Stimulated activated CD8-positive, alpha-beta memory T cell treated with anti-CD3 and anti-CD28 coated beads, Interleukin-4, amount 100 ng/mL, for 1 hour (primary cell): Measurements from ENCODE around the gene POLN.
A peak's percentile ranks its signal among the peaks of the same experiment; 100 is the strongest.

Experiments used
- DNase-seq, 2 donors: peaks; one replicate each; pipeline ENCODE4 v3.0.0-alpha.2; 2020; ENCODE audit warnings: low read depth in 2 of 2, low spot score in 1 of 2

The POLN gene

DNA sequence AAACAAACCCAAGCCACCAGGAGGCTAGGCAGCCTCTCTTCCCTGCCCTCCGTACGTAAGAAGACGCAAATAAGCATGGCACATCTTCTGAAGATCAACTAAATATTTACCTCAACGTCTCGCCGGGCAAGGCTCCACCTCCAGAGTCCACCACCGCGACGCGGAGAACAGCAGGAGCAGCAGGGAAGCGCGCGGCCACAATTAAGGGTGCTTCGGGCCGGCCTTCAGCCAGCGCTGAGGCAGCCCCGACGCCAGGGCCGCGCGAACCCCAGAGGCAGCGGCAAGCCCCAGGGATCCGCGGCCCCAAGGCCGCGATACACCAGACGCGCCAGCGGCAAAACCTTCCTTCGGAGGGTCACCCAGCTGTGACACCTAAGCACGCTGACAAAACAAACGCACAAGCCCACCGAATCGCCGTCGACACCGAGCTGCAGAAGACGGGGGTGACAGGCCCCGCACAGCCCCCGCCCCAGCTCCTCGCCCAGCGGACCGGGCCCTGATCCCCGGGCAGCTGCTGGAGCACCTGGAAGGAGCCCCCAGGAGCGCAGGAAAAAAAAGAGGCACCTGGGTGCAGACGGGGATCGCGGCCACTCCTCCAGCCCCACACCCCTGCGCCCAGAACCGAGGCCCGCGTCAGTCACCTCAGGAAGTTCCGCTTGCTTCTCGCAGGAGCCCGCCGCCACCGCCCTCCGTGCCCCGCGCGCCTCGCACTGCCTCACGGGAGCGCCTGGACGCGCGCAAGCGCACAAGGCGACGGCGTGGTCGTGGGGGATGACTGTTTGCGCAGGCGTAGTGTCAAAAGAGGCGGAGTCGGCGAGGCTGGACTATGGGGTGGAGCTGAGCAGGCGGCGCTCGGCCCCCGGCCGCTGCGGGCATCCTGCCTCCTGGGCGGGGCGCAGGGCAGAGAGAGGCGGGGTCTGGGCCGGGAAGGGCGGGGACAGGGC lies at the start of gene POLN, which contains the start of gene HAUS3:
POLN (minus strand) TSS at position 712 of the 944 bp plus-strand sequence. CDS start 12,890 bp downstream, outside the sequence.
HAUS3 (minus strand) TSS at position 712 of the 944 bp plus-strand sequence. CDS start 1,175 bp downstream, outside the sequence.
- DNase-seq: peak; percentile 95 to 99

DNA sequence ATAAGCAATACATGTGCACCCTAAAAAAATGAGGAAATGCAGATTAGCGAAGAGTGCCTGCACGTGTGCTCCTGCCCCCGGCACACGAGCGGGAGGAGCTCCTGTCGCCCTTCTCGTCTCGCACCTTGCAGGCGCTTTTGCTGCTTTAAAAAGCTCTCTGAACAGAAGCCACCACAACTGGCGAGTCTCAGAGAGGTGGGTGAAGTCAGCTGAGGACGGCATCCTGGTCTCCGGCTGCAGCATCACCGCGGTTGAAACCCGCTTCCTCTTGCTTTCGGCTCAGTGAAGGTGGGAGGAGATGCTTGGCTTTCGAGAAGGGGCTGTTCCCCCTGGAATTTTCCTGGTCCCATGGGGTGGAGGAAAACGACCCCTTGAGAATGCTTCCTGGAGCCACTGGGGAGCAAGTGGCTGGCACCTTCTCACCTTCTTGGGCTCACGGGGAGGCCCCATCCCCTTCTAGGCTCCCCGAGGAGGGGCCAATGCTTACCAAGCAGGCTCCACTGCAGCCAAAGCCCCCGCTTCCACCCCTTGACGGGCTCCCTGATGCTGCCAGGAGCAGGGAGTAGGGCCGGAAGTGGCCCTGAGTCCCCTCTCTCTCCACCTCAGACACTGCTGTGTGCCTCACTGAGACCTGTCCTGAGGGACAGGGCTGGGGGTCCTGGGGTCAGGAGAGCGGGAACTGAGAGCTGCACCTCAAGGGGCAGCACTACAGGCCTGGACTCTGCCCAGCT lies 49.2 kb upstream of the POLN start:
- peak; percentile 41 to 52 for DNase-seq

- no peak for DNase-seq
Measured at GRCh38 chr4:2290488-2290887, 48.6 kb upstream of the POLN start.

- no peak for DNase-seq
Measured at GRCh38 chr4:2289955-2290333, 48.0 kb upstream of the POLN start.

DNA sequence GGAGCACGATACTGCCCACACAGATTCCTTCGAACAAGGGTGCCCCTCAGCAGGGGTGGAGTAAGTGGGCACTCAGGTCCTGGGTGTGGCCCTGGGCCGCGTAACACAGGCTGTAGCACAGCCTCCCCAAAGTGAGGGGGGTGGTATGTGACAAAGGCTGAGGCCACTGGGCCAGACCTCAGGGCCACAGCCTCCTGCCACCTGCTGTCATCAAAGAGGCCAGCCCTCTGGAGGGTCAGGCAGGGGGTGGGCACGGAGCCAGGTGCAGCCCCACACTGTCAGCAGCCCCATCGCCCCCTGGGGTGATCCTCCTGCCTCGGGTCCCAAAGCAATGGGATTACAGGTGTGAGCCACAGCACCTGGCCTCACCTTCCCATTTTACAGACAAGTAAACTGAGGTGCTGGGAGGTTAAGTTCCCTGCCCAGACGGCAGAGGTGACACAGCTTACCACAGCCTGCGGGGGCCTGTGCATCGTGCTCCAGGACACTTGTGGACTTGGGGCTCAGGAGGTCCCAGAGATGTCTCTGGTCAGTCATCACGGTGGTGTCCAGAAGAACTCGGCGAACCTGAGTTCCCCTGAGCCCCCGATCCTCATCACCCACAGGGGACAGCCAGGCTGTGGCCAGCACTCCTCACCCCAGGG lies 47.5 kb upstream of the POLN start:
- no peak for DNase-seq

GRCh38 chr4:2288051-2288541 lies 46.2 kb upstream of the POLN start:
- DNase-seq: no peak

- DNase-seq: no peak
Measured at GRCh38 chr4:2287594-2287915, 45.6 kb upstream of the POLN start.

- DNase-seq: no peak
Measured at GRCh38 chr4:2286904-2287593, 45.1 kb upstream of the POLN start.

DNA sequence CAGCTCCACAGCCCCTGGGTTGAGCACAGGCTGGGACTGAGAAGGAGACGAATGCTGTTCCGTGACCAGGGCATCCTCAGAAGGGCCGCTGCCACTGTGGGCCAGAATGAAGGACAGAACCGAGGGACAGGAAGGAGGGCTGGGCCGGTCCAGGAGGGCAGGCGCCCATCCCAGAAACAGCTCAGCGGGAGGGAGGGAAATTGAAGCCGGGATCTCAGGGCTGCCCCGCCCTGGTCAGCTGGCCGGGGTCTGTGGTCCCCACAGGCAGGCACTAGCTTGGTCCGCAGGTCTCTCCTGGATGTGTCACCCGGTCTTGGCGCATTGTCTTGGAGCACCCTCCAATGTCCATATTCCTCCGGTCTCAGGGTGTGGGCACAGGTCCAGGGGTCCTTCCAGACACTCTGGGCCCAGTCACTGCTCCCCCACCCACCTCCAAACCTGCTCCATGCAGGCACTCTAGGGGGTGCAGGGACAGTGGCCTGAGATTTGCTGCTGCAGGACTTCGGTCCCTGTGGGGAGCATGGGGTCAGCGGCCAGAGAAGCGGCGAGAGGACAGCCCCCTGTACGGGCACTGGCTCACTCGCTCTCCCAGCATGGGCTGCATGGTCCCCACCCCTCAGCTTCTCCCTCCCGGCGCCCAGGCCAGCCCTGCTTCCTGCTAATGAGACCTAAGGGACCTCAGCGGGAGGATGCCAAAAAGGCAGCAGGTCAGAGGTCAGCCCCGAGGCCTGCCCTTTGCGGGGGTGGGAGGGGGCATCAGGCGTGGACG lies 43.9 kb upstream of the POLN start:
- no peak for DNase-seq

DNA sequence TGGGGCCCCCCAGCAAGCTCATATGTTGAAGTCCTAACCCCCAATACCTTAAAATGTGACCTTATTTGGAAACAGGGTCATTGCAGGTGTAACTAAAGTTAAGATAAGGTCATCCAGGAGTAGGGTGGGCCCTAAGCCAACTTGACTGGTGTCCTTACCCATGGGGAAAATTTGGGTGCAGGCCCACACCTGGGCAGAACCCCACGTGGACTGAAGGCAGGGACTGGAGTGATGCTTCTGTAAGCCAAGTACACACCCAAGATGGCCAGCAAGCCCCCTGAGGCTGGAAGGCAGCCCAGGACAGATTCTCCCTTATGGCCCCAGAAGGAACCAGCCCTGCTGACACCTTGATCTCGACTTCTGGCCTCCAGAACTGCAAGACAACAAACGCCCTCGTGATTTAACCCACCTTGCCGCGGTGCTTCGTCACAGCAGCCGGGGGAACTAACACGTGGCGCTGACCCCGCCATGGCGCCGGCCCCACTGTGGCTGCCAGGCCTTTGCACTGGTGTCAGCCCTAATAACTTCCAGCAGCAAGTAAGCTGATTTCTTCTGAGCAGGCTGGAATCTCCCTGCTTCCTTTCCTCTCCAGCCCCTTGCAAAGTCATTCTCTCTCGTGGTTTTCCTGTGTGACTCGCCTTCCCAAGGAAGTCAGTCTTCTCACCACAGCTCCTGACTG lies 43.2 kb upstream of the POLN start:
- DNase-seq: no peak

DNA sequence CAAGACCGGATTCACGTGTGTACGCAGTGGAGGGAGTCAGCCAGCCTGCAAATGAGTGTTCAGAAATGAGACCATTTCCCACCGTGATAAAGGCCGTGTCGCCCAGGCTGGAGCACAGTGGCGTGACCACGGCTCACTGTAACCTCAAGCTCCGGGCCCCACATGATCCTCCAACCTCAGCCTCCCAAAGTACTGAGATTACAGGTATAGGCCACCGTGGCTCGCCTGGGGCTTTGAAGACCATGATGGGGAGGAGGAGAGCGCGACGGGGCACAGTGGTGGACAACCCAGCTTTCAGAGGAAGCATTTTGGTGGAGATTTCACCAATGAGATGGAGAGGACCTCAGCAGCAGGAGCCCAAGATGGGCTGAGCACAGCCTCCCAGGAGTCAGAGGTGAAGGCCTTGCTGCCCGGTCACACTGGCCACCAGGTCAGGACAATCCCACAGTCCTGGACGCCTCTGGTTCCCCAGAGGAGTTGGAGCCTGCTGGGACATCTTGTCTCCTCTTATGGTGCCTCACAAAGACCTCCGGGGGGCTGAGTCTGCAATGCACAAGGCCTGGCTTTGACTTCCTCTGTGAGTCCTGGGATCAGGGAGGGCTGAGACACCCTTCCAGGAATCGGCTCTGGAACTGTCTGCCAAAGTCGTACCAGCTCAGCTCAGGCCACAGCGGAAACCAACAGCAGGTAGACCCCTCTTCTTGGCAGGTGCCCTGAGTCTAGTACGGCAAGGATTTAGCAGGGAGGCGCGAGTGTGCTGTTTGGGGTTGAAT lies 42.4 kb upstream of the POLN start:
- DNase-seq: no peak

- no peak for DNase-seq
Measured at GRCh38 chr4:2283199-2283711, 41.3 kb upstream of the POLN start.

- DNase-seq: peak; percentile 50 to 61
Measured at GRCh38 chr4:2281575-2282343, 39.8 kb upstream of the POLN start.

GRCh38 chr4:2280531-2281300 lies 38.8 kb upstream of the POLN start:
- DNase-seq: no peak

- DNase-seq: no peak
Measured at GRCh38 chr4:2277956-2278355, 36.0 kb upstream of the POLN start.

GRCh38 chr4:2276581-2277325 lies 34.8 kb upstream of the POLN start:
- no peak for DNase-seq
